Ovary (tissue), 3 donors: ENCODE data around the gene RYR2.

Experiments
- EP300 ChIP-seq: sonication (generic); formaldehyde crosslinking; IDR thresholded peaks from one replicate; pipeline ENCODE4 v1.6.1; 2017; ENCODE audit warnings: antibody characterized with exemption
- POLR2A ChIP-seq: fragments of 450-650 bp; IDR thresholded peaks from one replicate; pipeline ENCODE4 v1.6.1; 2017; ENCODE audit warnings: antibody characterized with exemption, mild to moderate bottlenecking, moderate library complexity
- TF ChIP-seq, protein P1 (sequence below), 3 donors: fragments of 450-650 bp in 2 of 3; fragments of 200-600 bp in 1 of 3; IDR thresholded peaks; one replicate each; pipeline versions ENCODE4 v1.5.1 to v1.8.0; 2016 to 2022; ENCODE audit warnings: antibody characterized with exemption in 3 of 3, mild to moderate bottlenecking in 1 of 3
- donor health status: DM: no; HTN: no; CAD: no.

DNA sequence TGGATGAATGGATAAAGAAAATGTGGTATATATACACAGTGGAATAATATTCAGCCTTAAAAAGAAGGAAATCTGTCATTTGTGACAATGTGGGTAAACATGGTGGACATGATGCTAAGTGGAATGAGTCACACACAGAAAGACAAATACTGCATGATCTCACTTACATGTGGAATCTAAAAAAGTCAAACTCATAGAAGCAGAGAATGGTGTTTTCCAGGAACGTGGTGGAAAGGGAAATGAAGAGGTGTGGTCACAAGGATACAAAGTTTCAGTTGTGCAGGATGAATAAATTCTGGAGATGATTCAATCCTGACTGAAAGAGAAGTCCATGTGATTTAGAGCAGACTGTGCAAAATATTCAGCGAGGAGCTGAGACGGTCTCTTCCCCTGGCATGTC is 56.6 kb downstream of the RYR2 start:
- TF ChIP-seq, protein P1, sequence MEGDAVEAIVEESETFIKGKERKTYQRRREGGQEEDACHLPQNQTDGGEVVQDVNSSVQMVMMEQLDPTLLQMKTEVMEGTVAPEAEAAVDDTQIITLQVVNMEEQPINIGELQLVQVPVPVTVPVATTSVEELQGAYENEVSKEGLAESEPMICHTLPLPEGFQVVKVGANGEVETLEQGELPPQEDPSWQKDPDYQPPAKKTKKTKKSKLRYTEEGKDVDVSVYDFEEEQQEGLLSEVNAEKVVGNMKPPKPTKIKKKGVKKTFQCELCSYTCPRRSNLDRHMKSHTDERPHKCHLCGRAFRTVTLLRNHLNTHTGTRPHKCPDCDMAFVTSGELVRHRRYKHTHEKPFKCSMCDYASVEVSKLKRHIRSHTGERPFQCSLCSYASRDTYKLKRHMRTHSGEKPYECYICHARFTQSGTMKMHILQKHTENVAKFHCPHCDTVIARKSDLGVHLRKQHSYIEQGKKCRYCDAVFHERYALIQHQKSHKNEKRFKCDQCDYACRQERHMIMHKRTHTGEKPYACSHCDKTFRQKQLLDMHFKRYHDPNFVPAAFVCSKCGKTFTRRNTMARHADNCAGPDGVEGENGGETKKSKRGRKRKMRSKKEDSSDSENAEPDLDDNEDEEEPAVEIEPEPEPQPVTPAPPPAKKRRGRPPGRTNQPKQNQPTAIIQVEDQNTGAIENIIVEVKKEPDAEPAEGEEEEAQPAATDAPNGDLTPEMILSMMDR (IDR thresholded peaks at IDR 0.05) = no peak
- TF ChIP-seq POLR2A (no peak), EP300 (no peak)
